HepG2 (cell line): Measurements from ENCODE around the gene BCAS2. TPM values are rescaled to one million over a fixed set of nuclear protein-coding genes. Genes with fewer than 3 reads are reported as not detected.

Source experiments
- ATAC-seq: fragments of 200-7000 bp; cut with Tn5 transposase; 3 replicates; pipeline ENCODE4 v1.9.1; 2020; ENCODE audit warnings: mild to moderate bottlenecking, moderate library complexity
- BruUV-seq: library from RNA; stranded (reverse); fragments of 400-500 nt; replicated peaks from 2 replicates; lab custom pipeline; 2021; lab: Mats Ljungman, UMichigan
- CTCF ChIA-PET: fragments of 300-600 bp; formaldehyde crosslinking; extraction: SDS; loops from one replicate; lab custom pipeline; 2021; ENCODE audit warnings: low total read pairs, inconsistent platforms, low intra/inter-chr PET ratio; lab: Yijun Ruan, JAX
- POLR2A ChIA-PET: fragments of 350-600 bp; sonication (Branson Sonifier 250); formaldehyde crosslinking; loops from one replicate; lab custom pipeline; 2020; ENCODE audit warnings: antibody characterized with exemption, inconsistent platforms; lab: Yijun Ruan, JAX
- DNase-seq: peaks from one replicate; pipeline ENCODE4 v3.0.0-alpha.2; 2015; ENCODE audit warnings: low spot score
- FAIRE-seq: peaks from 3 replicates; lab custom pipeline; 2011; peaks lifted over from hg19 to GRCh38; lab: Jason Lieb, UNC
- H2AFZ ChIP-seq: one replicate; pipeline ENCODE4 v1.6.1; 2011; ENCODE audit warnings: low read length, inconsistent platforms
- H3K27ac ChIP-seq: fragments of 300-600 bp; 3 replicates; pipeline ENCODE4 v1.8.0; 2011; ENCODE audit warnings: mixed run types, mild to moderate bottlenecking, mixed read lengths, low read length, inconsistent platforms; ENCODE audit not compliant: insufficient read depth; ENCODE audit errors: extremely low read length
- H3K27me3 ChIP-seq, 2 experiments: fragments of 200-600 bp in 1 of 2; 2 replicates in 1 of 2; 3 replicates in 1 of 2; pipeline versions ENCODE4 v1.6.0 to v1.8.0; 2011; ENCODE audit warnings: low read length in 2 of 2, mild to moderate bottlenecking in 2 of 2, moderate library complexity in 2 of 2, inconsistent platforms in 1 of 2; ENCODE audit not compliant: insufficient read depth in 2 of 2, control insufficient read depth in 1 of 2
- H3K36me3 ChIP-seq, 2 experiments: fragments of 200-600 bp in 1 of 2; replicated peaks in 1 of 2; 2 replicates in 1 of 2; 3 replicates in 1 of 2; pipeline versions ENCODE4 v1.5.1 to v1.8.0; 2011; ENCODE audit warnings: low read length in 2 of 2, inconsistent platforms in 1 of 2; ENCODE audit not compliant: insufficient read depth in 2 of 2, control insufficient read depth in 1 of 2
- H3K4me1 ChIP-seq: 2 replicates; pipeline ENCODE4 v1.5.1; 2012; ENCODE audit warnings: low read length, inconsistent platforms; ENCODE audit not compliant: insufficient read depth
- H3K4me2 ChIP-seq: 2 replicates; pipeline ENCODE4 v1.6.0; 2011; ENCODE audit warnings: low read depth, low read length, inconsistent platforms
- H3K4me3 ChIP-seq, 3 experiments: fragments of 200-600 bp in 1 of 3; sonication (generic), shearing (Covaris generic) in 1 of 3; replicated peaks in 1 of 3; 2 replicates each; pipeline ENCODE4 v1.5.1; 2011 to 2016; ENCODE audit warnings: low read length in 3 of 3, inconsistent platforms in 2 of 3, low read depth in 2 of 3, mild to moderate bottlenecking in 2 of 3, control low read depth in 1 of 3, mixed read lengths in 1 of 3; ENCODE audit not compliant: insufficient read depth in 1 of 3
- H3K79me2 ChIP-seq: one replicate; pipeline ENCODE4 v1.6.1; 2011; ENCODE audit warnings: low read length, inconsistent platforms; ENCODE audit not compliant: insufficient read depth
- H3K9ac ChIP-seq: 2 replicates; pipeline ENCODE4 v1.6.0; 2011; ENCODE audit warnings: mild to moderate bottlenecking, low read depth, low read length, inconsistent platforms; ENCODE audit not compliant: insufficient read depth
- H3K9me3 ChIP-seq: 2 replicates; pipeline ENCODE4 v1.5.1; 2012; ENCODE audit warnings: mild to moderate bottlenecking, low read length
- H4K20me1 ChIP-seq: 2 replicates; pipeline ENCODE4 v1.6.0; 2011; ENCODE audit warnings: inconsistent platforms, mild to moderate bottlenecking, low read length, moderate library complexity; ENCODE audit not compliant: insufficient read depth
- ATF3 ChIP-seq: sonication (generic); formaldehyde crosslinking; IDR thresholded peaks from 2 replicates; pipeline ENCODE4 v1.4.0; 2020; ENCODE audit warnings: missing genetic modification reagents
- E2F1 ChIP-seq: sonication (generic); formaldehyde crosslinking; IDR thresholded peaks from 2 replicates; pipeline ENCODE4 v1.5.0; 2020; ENCODE audit warnings: missing genetic modification reagents
- FOXC1 ChIP-seq: sonication (generic); formaldehyde crosslinking; IDR thresholded peaks from 2 replicates; pipeline ENCODE4 v1.8.0; 2022; ENCODE audit warnings: mild to moderate bottlenecking, missing genetic modification reagents, borderline replicate concordance
- IRF9 ChIP-seq: sonication (generic); formaldehyde crosslinking; IDR thresholded peaks from 2 replicates; pipeline ENCODE4 v1.8.0; 2022; ENCODE audit warnings: missing genetic modification reagents, mild to moderate bottlenecking, borderline replicate concordance
- NR2F2 ChIP-seq: IDR thresholded peaks from 2 replicates; pipeline ENCODE4 v1.6.1; 2012; ENCODE audit warnings: low read depth, inconsistent platforms, borderline replicate concordance
- PITX1 ChIP-seq: sonication (generic); formaldehyde crosslinking; IDR thresholded peaks from 2 replicates; pipeline ENCODE4 v1.5.1; 2020; ENCODE audit warnings: mild to moderate bottlenecking, missing genetic modification reagents
- RBM39 ChIP-seq: fragments of 200-400 bp; formaldehyde crosslinking; IDR thresholded peaks from one replicate; pipeline ENCODE4 v1.6.1; 2018; ENCODE audit warnings: antibody characterized with exemption, mild to moderate bottlenecking, low read depth, low read length; ENCODE audit not compliant: poor library complexity, severe bottlenecking
- RFX5 ChIP-seq: IDR thresholded peaks from 2 replicates; pipeline ENCODE4 v1.6.1; 2011; ENCODE audit warnings: low read depth, low read length, improper control_type of control experiment
- RNF2 ChIP-seq: fragments of 450-650 bp; conservative IDR thresholded peaks from 2 replicates; pipeline ENCODE4 v1.6.1; 2016; ENCODE audit warnings: low read depth
- TOPORS ChIP-seq: sonication (generic); formaldehyde crosslinking; IDR thresholded peaks from 2 replicates; pipeline ENCODE4 v1.8.0; 2023; ENCODE audit warnings: mild to moderate bottlenecking, missing genetic modification reagents
- ZFYVE20 ChIP-seq: sonication (generic); formaldehyde crosslinking; IDR thresholded peaks from 2 replicates; pipeline ENCODE4 v1.8.0; 2023; ENCODE audit warnings: low read depth, mild to moderate bottlenecking, moderate library complexity, missing genetic modification reagents, borderline replicate concordance
- ZNF224 ChIP-seq: sonication (generic); formaldehyde crosslinking; IDR thresholded peaks from 2 replicates; pipeline ENCODE4 v1.5.0; 2020; ENCODE audit warnings: mild to moderate bottlenecking, missing genetic modification reagents
- ZNF430 ChIP-seq: sonication (generic); formaldehyde crosslinking; IDR thresholded peaks from 2 replicates; pipeline ENCODE4 v1.9.0; 2021; ENCODE audit warnings: mild to moderate bottlenecking, missing genetic modification reagents
- ZNF556 ChIP-seq: sonication (generic); formaldehyde crosslinking; IDR thresholded peaks from 2 replicates; pipeline ENCODE4 v1.4.0; 2020; ENCODE audit warnings: mild to moderate bottlenecking, missing genetic modification reagents, borderline replicate concordance
- ZNF687 ChIP-seq: sonication (generic); formaldehyde crosslinking; IDR thresholded peaks from 2 replicates; pipeline ENCODE4 v1.5.1; 2020; ENCODE audit warnings: mild to moderate bottlenecking, missing genetic modification reagents, moderate library complexity
- ZNF749 ChIP-seq: sonication (generic); formaldehyde crosslinking; IDR thresholded peaks from 2 replicates; pipeline ENCODE4 v1.8.0; 2022; ENCODE audit warnings: mild to moderate bottlenecking, missing genetic modification reagents, moderate library complexity, borderline replicate concordance
- ZNF768 ChIP-seq: sonication (generic); formaldehyde crosslinking; IDR thresholded peaks from 2 replicates; pipeline ENCODE4 v1.4.0; 2020; ENCODE audit warnings: missing genetic modification reagents
- ZNF782 ChIP-seq: sonication (generic); formaldehyde crosslinking; IDR thresholded peaks from 2 replicates; pipeline ENCODE4 v1.4.0; 2020; ENCODE audit warnings: missing genetic modification reagents, mild to moderate bottlenecking, borderline replicate concordance
- WGBS: methylation state at CpG from one replicate; pipeline ENCODE4 v1.1.6; 2017; ENCODE audit warnings: low lambda C conversion rate; 5-methylcytosine and 5-hydroxymethylcytosine counted together
- in situ Hi-C: cut with HindIII; loops from 2 replicates; pipeline ENCODE4 v1.10.0; 2017; ENCODE audit warnings: low pct_unique_long_range_greater_than_20kb; ENCODE audit not compliant: extremely low pct_ligation_motif_present
- intact Hi-C: fragments of 100-400 bp; cut with micrococcal nuclease; formaldehyde crosslinking; loops from one replicate; pipeline ENCODE4 v1.10.0; 2022; ENCODE audit not compliant: unreplicated experiment
- polyA plus RNA-seq, 8 experiments: library from polyadenylated mRNA; depleted of rRNA in 3 of 8; stranded (reverse) in 7 of 8; unstranded in 1 of 8; fragments of >200 nt; fragmentation: Illumina TruSeq in 4 of 8; extraction: Trizol in 4 of 8; gene quantifications; 2 replicates each; pipeline versions ENCODE4 v1.2.1 to v1.2.3, GENCODE V29; 2011 to 2016; ENCODE audit warnings: low read depth in 4 of 8, missing spikeins in 1 of 8, mixed read lengths in 1 of 8; ENCODE audit not compliant: insufficient read depth in 1 of 8
- total RNA-seq, 5 experiments: library from RNA; depleted of rRNA; stranded (reverse); fragments of >200 nt; fragmentation: Illumina TruSeq; extraction: Trizol; gene quantifications; 2 replicates each; pipeline ENCODE4 v1.2.3, GENCODE V29; 2016; ENCODE audit warnings: low read depth in 1 of 5

The BCAS2 gene
- total and polyA plus RNA-seq, 2 of the 13 experiments (the other 11 are each of a cell fraction or from before 2014, with no cell fraction given), result 18.0 to 47.4 TPM

- BruUV-seq, result no TSS peak
- Histone ChIP-seq H2AFZ (no peak overlapping the region), H3K9ac (no peak overlapping the region), H3K4me3 (no peak overlapping the region), H3K27ac (no peak overlapping the region), H3K4me1 (peaks cover 27% of the 10 kb centered on the region), H3K4me2 (no peak overlapping the region), H4K20me1 (no peaks in the 10 kb centered on the region), H3K9me3 (no peaks in the 10 kb centered on the region), H3K79me2 (no peaks in the 10 kb centered on the region), H3K36me3 (no peaks in the 10 kb centered on the region), H3K27me3 (no peaks in the 10 kb centered on the region)
- POLR2A ChIA-PET, result no interaction called here
- WGBS, result 25% methylated on average over 1 of the region's 1 CpG
- ATAC-seq (no peak), DNase-seq (no peak), FAIRE-seq (no peak)
- in situ Hi-C loops, result no loop called here
- CTCF ChIA-PET, result no interaction called here
- TF ChIP-seq RFX5 (no peak), NR2F2 (no peak), ZNF782 (CRISPR knock-in tag) (no peak), ZNF556 (CRISPR knock-in tag) (no peak), ZNF768 (CRISPR knock-in tag) (no peak), ZNF749 (no peak), ZNF430 (CRISPR knock-in tag) (no peak), RNF2 (no peak), PITX1 (CRISPR knock-in tag) (no peak), RBM39 (no peak), TOPORS (no peak), IRF9 (CRISPR knock-in tag) (no peak), ZNF224 (CRISPR knock-in tag) (no peak), ZFYVE20 (CRISPR knock-in tag) (no peak), ZNF687 (CRISPR knock-in tag) (no peak), E2F1 (CRISPR knock-in tag) (no peak), FOXC1 (CRISPR knock-in tag) (no peak), ATF3 (CRISPR knock-in tag) (no peak)
- intact Hi-C loops, result no loop called here
Observed at GRCh38 chr1:114547076-114547475, 34.3 kb downstream of the BCAS2 start.
